OCI-LY7 (cell line): Measurements from ENCODE around the gene SERTAD4. TPM values are rescaled to one million over a fixed set of nuclear protein-coding genes. Genes with fewer than 3 reads are reported as not detected.

ENCODE experiments used
- BruUV-seq: library from RNA; stranded (reverse); fragments of 400-500 nt; replicated peaks from 2 replicates; lab custom pipeline; 2021; lab: Mats Ljungman, UMichigan
- CTCF ChIA-PET: fragments of 300-600 bp; sonication (Branson Sonifier 250); formaldehyde crosslinking; loops from one replicate; lab custom pipeline; 2022; ENCODE audit warnings: antibody characterized with exemption; ENCODE audit not compliant: unreplicated experiment; lab: Charles Lee
- POLR2A ChIA-PET: fragments of 300-600 bp; sonication (Branson Sonifier 250); formaldehyde crosslinking; loops from one replicate; lab custom pipeline; 2022; ENCODE audit warnings: antibody characterized with exemption; lab: Charles Lee
- DNase-seq: peaks from one replicate; pipeline ENCODE4 v3.0.0-alpha.2; 2015; ENCODE audit warnings: low spot score
- H2AFZ ChIP-seq: fragments of 200-600 bp; sonication (generic), shearing (Covaris generic); 2 replicates; pipeline ENCODE4 v1.6.1; 2014; ENCODE audit warnings: mild to moderate bottlenecking, antibody characterized with exemption, low read length, moderate library complexity
- H3K27ac ChIP-seq: fragments of 200-600 bp; sonication (generic); 2 replicates; pipeline ENCODE4 v1.5.1; 2014; ENCODE audit warnings: mixed run types, low read depth, mild to moderate bottlenecking, moderate library complexity, low read length, inconsistent platforms; ENCODE audit not compliant: poor library complexity, severe bottlenecking
- H3K36me3 ChIP-seq: fragments of 200-600 bp; sonication (generic); 2 replicates; pipeline ENCODE4 v1.6.1; 2014; ENCODE audit warnings: mild to moderate bottlenecking, antibody characterized with exemption, low read length, moderate library complexity, mixed read lengths; ENCODE audit not compliant: insufficient read depth
- H3K4me1 ChIP-seq: fragments of 200-600 bp; sonication (generic); 2 replicates; pipeline ENCODE4 v1.5.1; 2014; ENCODE audit warnings: mild to moderate bottlenecking, low read length; ENCODE audit not compliant: insufficient read depth, poor library complexity, severe bottlenecking
- H3K4me2 ChIP-seq: fragments of 200-600 bp; sonication (generic); 2 replicates; pipeline ENCODE4 v1.6.1; 2014; ENCODE audit warnings: mild to moderate bottlenecking, low read length
- H3K4me3 ChIP-seq: fragments of 200-600 bp; sonication (generic); 2 replicates; pipeline ENCODE4 v1.5.1; 2014; ENCODE audit warnings: mild to moderate bottlenecking, low read depth, low read length; ENCODE audit not compliant: poor library complexity, severe bottlenecking
- H3K79me2 ChIP-seq: fragments of 200-600 bp; sonication (generic); 2 replicates; pipeline ENCODE4 v1.6.1; 2016; ENCODE audit warnings: low read depth, mild to moderate bottlenecking, low read length, moderate library complexity, mixed read lengths; ENCODE audit not compliant: insufficient read depth
- H3K9me2 ChIP-seq: fragments of 200-600 bp; sonication (generic); 2 replicates; pipeline ENCODE4 v1.6.1; 2016; ENCODE audit warnings: mild to moderate bottlenecking, low read length, mixed read lengths; ENCODE audit not compliant: insufficient read depth
- H3K9me3 ChIP-seq: fragments of 200-600 bp; sonication (generic); 2 replicates; pipeline ENCODE4 v1.6.1; 2014; ENCODE audit warnings: mild to moderate bottlenecking, mixed run types, low read length, mixed read lengths
- H4K20me1 ChIP-seq: fragments of 200-600 bp; sonication (generic); 2 replicates; pipeline ENCODE4 v1.6.1; 2014; ENCODE audit warnings: mild to moderate bottlenecking, antibody characterized with exemption, low read length, moderate library complexity, mixed read lengths; ENCODE audit not compliant: insufficient read depth
- EZH2phosphoT487 ChIP-seq: fragments of 200-600 bp; sonication (generic); IDR thresholded peaks from 2 replicates; pipeline ENCODE4 v1.6.1; 2018; ENCODE audit warnings: low read depth, borderline replicate concordance, mild to moderate bottlenecking, mixed run types, antibody characterized with exemption, low read length, moderate library complexity, mixed read lengths
- intact Hi-C: fragments of 100-400 bp; cut with micrococcal nuclease; formaldehyde crosslinking; loops from one replicate; pipeline ENCODE4 v1.10.0; 2022; ENCODE audit not compliant: unreplicated experiment
- total RNA-seq, 2 experiments: library from RNA; depleted of rRNA in 1 of 2; stranded (reverse); fragments of >200 nt in 1 of 2; shearing (Covaris generic) in 1 of 2; gene quantifications; 2 replicates each; pipeline ENCODE4 v1.2.3, GENCODE V29; 2014 to 2022
- TF ChIP-seq, protein P1 (sequence below): fragments of 200-600 bp; sonication (generic); conservative IDR thresholded peaks from 2 replicates; pipeline ENCODE4 v1.5.1; 2014; ENCODE audit warnings: mild to moderate bottlenecking, antibody characterized with exemption, low read length, moderate library complexity, mixed read lengths

The SERTAD4 gene
- total RNA-seq, 2 experiments from 2014 or later = not detected

DNA sequence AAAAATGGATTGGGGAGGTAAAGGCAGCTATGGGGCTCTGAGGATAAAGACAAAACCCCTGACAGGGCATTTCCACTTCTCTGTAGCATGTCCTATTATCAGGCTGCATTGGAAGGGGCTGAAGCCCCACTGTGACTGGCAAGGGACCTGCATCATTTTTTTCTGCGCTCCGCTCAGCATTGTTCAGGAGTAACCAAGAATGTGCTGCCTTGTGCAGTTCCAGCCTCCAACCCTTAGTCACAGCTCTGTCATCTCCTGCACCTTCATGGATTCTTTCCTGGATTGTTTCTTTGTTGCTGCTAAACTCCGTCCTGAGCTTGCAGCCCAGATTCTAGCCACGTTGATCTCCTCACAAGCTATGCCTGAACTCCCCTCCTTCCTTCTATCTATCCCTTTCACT is 37.4 kb downstream of the SERTAD4 start:
- CTCF ChIA-PET = no interaction called here
- H3K4me3 ChIP-seq = no peak overlapping the region
- TF ChIP-seq, protein P1, sequence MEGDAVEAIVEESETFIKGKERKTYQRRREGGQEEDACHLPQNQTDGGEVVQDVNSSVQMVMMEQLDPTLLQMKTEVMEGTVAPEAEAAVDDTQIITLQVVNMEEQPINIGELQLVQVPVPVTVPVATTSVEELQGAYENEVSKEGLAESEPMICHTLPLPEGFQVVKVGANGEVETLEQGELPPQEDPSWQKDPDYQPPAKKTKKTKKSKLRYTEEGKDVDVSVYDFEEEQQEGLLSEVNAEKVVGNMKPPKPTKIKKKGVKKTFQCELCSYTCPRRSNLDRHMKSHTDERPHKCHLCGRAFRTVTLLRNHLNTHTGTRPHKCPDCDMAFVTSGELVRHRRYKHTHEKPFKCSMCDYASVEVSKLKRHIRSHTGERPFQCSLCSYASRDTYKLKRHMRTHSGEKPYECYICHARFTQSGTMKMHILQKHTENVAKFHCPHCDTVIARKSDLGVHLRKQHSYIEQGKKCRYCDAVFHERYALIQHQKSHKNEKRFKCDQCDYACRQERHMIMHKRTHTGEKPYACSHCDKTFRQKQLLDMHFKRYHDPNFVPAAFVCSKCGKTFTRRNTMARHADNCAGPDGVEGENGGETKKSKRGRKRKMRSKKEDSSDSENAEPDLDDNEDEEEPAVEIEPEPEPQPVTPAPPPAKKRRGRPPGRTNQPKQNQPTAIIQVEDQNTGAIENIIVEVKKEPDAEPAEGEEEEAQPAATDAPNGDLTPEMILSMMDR = no peak
- no peak for TF ChIP-seq EZH2phosphoT487
- no peak for DNase-seq
- no peaks in the 10 kb centered on the region for H4K20me1 ChIP-seq
- no peaks in the 10 kb centered on the region for H3K9me3 ChIP-seq
- no peak overlapping the region for H3K4me2 ChIP-seq
- no TSS peak for BruUV-seq
- H3K36me3 ChIP-seq = no peaks in the 10 kb centered on the region
- no peak overlapping the region for H3K27ac ChIP-seq
- no peaks in the 10 kb centered on the region for H3K9me2 ChIP-seq
- intact Hi-C loops = no loop called here
- no peak overlapping the region for H2AFZ ChIP-seq
- H3K79me2 ChIP-seq = no peaks in the 10 kb centered on the region
- POLR2A ChIA-PET = interaction anchor here (1.4 kb wide), 1 partner anchor 46 kb away, joined by 3 read pairs; no protein-coding TSS in a partner anchor
- H3K4me1 ChIP-seq = no peaks in the 10 kb centered on the region

DNA sequence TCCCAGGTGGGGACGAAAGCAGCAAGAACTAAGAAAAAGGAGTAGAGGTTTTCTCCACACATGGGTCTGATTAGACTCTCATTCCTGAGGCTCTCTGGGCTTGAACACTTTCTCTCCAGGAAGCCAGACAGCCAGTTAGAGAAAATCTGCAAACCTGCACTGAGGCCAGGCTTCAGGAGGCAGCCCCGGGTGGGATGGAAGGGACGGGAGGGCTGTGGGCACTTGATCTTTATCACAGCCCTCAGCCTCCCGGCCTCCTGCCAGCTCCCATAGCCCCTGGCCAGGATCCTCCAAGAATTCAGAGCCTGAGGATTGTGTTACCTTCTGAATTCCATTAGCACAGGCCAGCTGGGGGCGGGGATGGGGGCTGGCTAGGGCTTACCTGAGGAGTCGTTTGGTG is 40.1 kb downstream of the SERTAD4 start:
- TF ChIP-seq, protein P1 = no peak
- TF ChIP-seq EZH2phosphoT487 = no peak
- Histone ChIP-seq H3K27ac (no peak overlapping the region), H3K4me2 (no peak overlapping the region), H3K36me3 (no peaks in the 10 kb centered on the region), H3K79me2 (no peaks in the 10 kb centered on the region), H4K20me1 (no peaks in the 10 kb centered on the region), H2AFZ (no peak overlapping the region), H3K4me1 (no peaks in the 10 kb centered on the region), H3K4me3 (no peak overlapping the region), H3K9me3 (no peaks in the 10 kb centered on the region), H3K9me2 (no peaks in the 10 kb centered on the region)
- POLR2A ChIA-PET = no interaction called here
- no peak for DNase-seq
- CTCF ChIA-PET = no interaction called here
- intact Hi-C loops = no loop called here
- no TSS peak for BruUV-seq

DNA sequence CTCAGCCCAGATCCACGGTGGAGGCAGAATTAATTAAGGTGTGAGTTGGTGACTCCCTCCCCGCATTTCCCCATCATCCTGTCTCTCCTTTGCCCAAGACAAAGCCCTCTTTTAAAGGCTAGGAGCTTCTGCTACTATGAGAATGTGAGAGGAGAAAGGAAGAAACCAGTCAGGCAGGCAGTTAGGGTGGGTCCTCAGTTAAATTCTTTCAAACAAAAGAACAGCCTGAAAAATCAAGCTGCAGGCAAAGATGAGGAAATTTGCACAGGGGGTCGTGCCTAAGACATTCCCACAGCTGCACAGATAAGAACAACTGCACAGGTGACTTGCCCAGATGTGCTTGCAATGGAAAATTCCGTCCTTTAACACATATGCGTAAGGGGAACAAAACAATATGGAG is 47.6 kb downstream of the SERTAD4 start:
- Histone ChIP-seq H3K36me3 (no peaks in the 10 kb centered on the region), H3K4me3 (no peak overlapping the region), H3K27ac (no peak overlapping the region), H4K20me1 (no peaks in the 10 kb centered on the region), H3K4me2 (no peak overlapping the region), H3K9me2 (no peaks in the 10 kb centered on the region), H3K4me1 (no peaks in the 10 kb centered on the region), H2AFZ (no peak overlapping the region), H3K9me3 (no peaks in the 10 kb centered on the region), H3K79me2 (no peaks in the 10 kb centered on the region)
- CTCF ChIA-PET = no interaction called here
- DNase-seq = no peak
- no TSS peak for BruUV-seq
- TF ChIP-seq EZH2phosphoT487 = no peak
- TF ChIP-seq, protein P1 = no peak
- intact Hi-C loops = no loop called here
- POLR2A ChIA-PET = interaction anchor here (0.9 to 1.0 kb wide), 2 partner anchors 11 to 37 kb away, joined by 3 read pairs; no protein-coding TSS in a partner anchor
